ENCODE measurements around the gene CELF6.

GRCh38 chr15:72235298-72235697 lies 84.7 kb downstream of the CELF6 start:
- no peak for TF ChIP-seq CTCF (IDR thresholded peaks at IDR 0.05; ENCODE audit: low read depth, low read length, missing input control)
- TF ChIP-seq HNF4G (IDR thresholded peaks at IDR 0.05): no peak
- no peak for TF ChIP-seq EGR1 (IDR thresholded peaks at IDR 0.05; ENCODE audit: low read depth in 2 of 2)
- no peak for TF ChIP-seq MAX (IDR thresholded peaks at IDR 0.05)
- no peak for TF ChIP-seq RAD21 (IDR thresholded peaks at IDR 0.05)
